ENCODE results near the gene FAS.

The FAS gene

DNA sequence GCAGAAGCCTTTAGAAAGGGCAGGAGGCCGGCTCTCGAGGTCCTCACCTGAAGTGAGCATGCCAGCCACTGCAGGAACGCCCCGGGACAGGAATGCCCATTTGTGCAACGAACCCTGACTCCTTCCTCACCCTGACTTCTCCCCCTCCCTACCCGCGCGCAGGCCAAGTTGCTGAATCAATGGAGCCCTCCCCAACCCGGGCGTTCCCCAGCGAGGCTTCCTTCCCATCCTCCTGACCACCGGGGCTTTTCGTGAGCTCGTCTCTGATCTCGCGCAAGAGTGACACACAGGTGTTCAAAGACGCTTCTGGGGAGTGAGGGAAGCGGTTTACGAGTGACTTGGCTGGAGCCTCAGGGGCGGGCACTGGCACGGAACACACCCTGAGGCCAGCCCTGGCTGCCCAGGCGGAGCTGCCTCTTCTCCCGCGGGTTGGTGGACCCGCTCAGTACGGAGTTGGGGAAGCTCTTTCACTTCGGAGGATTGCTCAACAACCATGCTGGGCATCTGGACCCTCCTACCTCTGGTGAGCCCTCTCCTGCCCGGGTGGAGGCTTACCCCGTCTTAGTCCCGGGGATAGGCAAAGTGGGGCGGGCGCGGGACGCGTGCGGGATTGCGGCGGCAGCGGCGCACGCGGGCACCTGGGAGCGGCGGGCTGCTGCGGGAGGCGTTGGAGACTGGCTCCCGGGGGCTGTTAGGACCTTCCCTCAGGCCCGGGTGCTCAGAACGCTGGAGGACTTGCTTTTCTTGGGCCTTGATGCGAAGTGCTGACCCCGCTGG is at the start of gene FAS:
Gene FAS, plus strand, starts transcription at position 415 of the 777 bp plus-strand sequence. Its CDS starts 79 bp downstream, at position 494.
- DNase-seq, result peak; percentile 77

DNA sequence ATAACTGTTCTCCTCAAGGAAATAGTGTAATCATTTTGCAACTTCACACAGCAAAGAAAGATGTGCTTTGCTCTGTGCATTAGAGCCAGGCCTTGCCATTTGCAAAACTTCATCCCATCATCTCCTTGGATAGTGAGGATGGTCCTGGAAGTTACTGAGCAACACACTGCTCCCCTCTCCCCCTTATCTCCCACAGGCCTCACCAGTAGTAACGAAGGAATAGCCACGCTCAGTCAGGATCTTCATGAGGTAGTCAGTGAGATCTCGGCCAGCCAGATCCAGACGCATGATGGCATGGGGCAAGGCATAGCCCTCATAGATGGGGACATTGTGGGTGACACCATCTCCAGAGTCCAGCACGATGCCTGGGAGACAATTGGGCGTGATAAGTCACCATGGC is 49.6 kb upstream of the FAS start:
- no peak for DNase-seq

DNA sequence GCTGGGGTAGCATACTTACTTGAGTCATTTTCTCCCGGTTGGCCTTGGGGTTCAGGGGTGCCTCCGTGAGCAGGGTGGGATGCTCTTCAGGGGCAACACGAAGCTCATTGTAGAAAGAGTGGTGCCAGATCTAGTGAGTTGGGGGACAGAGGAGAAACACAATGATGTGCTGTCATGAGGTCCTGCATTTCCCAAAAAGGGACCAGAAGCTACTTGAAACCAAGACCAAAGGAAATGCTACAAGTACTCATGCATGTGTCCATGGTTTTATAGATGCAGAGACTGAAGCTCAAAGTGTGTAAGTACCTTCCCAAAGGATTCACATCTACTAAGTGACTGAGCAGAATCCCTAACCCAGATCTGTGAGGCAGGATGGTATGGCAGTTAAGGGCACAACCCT is 46.8 kb upstream of the FAS start:
- no peak for DNase-seq

- DNase-seq, result no peak
Measured at GRCh38 chr10:88944813-88945212, 45.8 kb upstream of the FAS start.

DNA sequence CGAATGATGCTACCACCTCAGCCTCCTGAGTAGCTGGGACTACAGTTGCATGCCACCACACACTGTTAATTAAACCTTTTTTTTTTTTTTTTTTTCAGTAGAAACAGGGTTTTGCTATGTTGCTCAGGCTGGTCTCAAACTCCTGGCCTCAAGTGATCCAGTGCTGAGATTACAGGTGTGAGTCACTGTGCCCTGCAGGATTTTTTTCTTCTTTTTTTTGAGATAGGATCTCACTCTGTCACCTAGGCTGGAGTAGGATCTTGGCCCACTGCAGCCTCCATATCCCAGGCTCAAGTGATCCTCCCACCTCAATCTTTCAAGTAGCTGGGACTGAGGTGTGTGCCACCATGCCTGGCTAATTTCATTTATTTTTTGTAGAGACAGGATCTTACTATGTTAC is 44.4 kb upstream of the FAS start:
- DNase-seq, result no peak

DNA sequence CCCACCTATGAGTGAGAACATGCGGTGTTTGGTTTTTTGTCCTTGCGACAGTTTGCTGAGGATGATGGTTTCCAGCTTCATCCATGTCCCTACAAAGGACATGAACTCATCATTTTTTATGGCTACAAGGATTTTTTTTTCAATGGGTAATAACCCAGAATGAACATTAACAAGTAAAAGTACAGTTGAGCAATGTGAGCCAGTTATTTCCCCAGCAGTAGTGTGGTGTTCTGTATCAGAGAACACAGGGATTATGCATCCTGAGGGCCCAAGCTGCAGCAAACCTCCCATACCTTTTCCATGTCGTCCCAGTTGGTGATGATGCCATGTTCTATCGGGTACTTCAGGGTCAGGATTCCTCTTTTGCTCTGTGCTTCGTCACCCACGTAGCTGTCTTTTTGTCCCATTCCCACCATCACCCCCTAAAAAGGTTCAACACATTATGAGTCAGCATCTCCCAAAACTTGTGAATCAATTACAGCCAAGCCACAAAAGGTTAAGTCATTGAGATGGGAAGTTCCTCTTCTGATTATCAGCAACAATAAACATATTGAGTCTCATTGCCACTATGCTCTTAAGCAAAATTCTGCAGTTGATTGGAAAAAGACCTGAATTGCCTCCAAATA is 43.5 kb upstream of the FAS start:
- DNase-seq, result no peak

DNA sequence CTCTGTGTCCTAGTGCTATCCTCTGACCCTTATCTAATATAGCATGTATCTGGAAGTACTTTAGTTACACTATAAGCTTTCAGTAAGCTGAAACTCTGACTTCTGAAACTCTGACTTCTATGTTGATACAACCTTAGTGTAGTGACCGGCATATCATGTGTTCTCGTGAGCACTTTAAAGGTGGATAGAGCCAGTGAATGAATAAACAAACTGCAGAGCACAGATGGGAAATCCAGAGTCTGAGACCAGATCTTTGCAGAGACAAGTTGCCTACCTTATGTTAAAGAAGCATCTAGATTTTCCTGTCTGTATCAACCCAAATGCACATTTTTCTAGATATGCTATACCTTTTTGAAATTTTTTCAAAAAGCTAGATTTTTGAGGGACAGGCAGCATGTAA is 41.5 kb upstream of the FAS start:
- no peak for DNase-seq

- no peak for DNase-seq
Measured at GRCh38 chr10:88949912-88950837, 40.4 kb upstream of the FAS start.

DNA sequence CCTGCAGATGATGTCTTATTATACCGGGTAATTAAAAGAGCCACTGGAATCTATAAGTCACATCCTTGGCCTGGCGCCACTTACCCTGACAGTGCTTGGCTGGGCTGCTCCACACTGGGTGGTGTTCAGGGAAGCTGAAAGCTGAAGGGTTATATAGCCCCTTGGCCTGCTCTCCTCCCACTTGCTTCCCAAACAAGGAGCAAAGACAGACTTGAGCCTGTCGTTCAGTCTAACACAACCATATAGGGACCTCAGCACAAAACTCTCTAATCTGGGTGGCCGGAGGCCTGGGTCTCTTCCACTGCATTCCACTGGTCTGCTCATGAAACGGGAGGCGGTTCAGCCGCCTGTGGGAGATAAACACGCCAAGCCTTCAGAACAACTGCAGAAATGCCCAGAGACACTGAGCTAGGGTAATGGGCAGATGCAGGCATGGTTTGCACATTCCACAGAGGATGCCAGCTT is 37.9 kb upstream of the FAS start, which contains the start of gene ACTA2:
Gene ACTA2, minus strand, starts transcription at position 127 of the 465 bp plus-strand sequence. CDS start 3,843 bp downstream, outside the sequence.
- DNase-seq, result no peak

DNA sequence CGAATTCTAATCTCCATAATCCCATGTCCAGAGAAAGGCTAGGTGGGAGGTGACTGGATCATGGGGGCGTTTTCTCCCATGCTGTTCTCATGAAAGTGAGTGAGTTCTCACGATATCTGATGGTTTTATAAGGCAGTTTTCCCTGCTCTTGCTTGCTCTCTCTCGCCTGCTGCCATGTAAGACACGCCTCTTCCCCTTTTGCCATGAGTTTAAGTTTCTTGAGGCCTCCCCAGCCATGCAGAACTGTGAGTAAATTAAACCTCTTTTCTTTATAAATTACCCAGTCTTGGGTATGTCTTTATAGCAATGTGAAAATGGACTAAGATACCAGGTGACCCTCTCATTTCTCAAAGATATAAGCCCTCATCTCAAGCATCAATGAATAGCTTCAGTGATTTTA is 36.9 kb upstream of the FAS start:
- DNase-seq, result no peak

GRCh38 chr10:88954458-88955083 is 36.0 kb upstream of the FAS start:
- DNase-seq, result no peak

DNA sequence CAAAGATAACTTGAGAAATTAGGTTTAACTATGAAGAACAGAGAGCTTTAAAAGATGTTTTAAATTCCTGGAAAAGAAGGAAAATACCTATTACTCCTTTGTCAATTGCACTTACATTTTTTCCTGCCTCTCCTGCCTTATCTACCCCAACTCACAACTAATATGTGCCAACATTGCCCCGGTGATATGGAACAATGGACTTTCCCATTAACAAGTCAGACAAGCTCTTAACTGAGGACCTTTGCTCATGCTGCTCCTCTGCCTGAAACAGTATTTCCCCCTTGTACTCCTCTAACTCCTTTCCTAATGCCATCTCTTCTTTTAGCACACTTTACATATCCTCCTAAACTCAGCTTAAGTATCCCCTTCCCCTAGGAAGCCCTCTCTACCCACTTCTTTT is 33.2 kb upstream of the FAS start:
- DNase-seq, result no peak

GRCh38 chr10:88958721-88959120 is 31.9 kb upstream of the FAS start:
- DNase-seq, result no peak

- DNase-seq, result no peak
Measured at GRCh38 chr10:88960802-88961201, 29.8 kb upstream of the FAS start.

DNA sequence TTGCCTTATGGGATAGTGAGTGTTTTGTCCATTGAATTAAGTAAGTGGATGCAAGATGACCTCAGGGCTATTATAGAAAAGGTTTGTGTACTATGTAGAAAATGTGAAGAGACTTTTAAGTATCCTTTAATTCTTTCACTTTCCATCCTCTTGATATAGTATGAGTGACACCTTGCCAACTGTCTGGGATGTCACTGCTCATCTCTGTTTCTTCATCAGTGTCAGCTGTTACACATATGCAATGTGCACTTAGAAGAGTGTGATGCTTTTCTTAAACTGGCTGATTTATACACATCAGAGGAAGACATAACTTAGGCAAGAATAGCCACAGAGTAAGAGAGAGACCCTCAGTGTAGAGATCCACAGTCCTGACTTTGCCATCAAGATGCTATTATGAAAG is 29.3 kb upstream of the FAS start:
- no peak for DNase-seq

GRCh38 chr10:88962336-88962735 is 28.3 kb upstream of the FAS start:
- no peak for DNase-seq

- no peak for DNase-seq
Measured at GRCh38 chr10:88963318-88963717, 27.3 kb upstream of the FAS start.

DNA sequence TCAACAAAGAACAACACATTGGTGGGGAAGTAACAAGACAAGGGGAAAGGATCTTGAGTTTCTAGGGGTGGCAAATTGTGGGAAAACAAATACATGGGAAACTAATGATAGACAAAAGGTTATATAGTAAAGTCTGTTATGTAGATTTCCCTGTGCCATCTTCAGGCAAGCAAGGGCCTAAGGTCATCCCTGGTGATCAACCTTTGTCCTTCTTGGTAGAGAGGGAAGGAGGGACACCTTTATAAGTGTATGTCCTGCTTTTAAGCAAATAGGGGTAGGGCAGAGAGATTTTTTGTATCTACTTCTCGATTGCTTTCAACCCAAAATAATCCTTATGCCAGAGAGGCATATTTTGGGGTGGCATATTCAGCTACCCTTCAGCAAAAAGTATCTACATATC is 26.2 kb upstream of the FAS start:
- no peak for DNase-seq

DNA sequence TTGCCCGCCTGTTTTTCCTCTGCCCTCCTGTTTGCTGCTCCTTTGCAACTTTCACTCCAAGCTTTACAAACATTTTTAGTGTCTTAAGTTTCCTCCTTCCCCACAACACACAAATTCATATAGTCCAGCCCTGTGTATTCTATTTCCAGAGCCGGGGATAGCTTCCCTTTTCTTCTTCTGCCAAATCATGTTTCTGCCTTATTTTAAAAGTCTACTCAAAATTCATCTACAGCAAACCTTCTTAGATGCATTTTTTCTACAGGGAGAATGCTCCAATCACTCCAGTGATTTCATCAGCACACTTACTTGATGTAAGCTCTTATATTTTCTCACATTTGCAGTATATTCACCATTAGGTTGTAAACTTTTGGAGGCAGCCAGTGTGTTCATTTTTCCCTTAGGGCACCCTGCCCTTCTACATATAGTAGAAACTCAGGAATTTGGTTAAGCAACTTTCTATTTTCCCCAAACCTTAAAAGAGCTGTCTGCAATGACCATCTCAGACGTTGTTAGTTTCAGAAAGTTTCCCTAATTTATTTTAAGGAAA is 25.7 kb upstream of the FAS start:
- no peak for DNase-seq

GRCh38 chr10:88966797-88967196 is 23.8 kb upstream of the FAS start:
- DNase-seq, result no peak

GRCh38 chr10:88968391-88968790 is 22.2 kb upstream of the FAS start:
- DNase-seq, result no peak

DNA sequence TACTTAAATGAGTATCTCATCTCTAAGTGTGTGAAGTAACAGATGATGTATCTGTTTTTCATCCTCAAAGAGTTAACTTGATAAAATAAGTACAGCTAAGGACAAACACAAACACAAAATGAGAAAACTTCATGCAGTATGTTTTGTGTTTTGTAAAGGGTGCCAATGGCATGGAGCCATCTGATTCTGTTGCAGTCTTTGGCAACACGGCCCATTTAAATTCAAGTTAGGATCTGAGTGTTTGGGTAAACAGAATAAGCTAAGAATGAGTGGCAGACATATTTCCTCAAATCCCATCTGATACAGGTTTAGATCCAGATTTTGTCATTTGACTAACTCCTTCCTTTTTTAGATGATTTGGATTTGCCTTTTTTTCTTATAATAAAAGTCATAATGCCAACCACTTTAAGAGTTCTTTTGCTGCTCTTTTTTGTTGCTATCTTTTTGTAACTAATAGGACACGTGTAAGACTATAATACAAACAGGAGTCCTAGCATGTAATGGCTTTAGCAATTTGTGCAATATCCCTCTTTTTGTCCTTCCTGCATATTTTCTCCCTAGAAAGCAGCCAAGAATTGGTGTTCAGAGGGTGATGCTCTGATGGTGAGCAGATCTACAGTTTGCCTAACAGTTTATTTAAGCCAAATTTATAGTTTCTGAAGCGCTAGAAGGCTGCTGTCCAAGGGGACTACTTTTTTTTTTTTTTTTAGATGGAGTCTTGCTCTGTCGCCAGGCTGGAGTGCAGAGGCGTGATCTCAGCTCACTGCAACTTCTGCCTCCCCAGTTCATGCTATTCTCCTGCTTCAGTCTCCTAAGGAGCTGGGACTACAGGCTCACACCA is 19.2 kb upstream of the FAS start:
- DNase-seq, result no peak
